ENCODE measurements around the gene TECPR1.

- no peak for TF ChIP-seq CTCF (IDR thresholded peaks at IDR 0.05; ENCODE audit: insufficient read depth, low read depth, low read length)
- TF ChIP-seq EZH2 (IDR thresholded peaks at IDR 0.05; ENCODE audit: insufficient read depth, low read length): no peak
These were observed 19.8 kb downstream of the TECPR1 start for GRCh38 chr7:98232263-98232585.

Data from astrocyte (in vitro differentiated cells and primary cell).